GDM1 (cell line): ENCODE measurements around the gene BRIP1.

ENCODE experiments used
- DNase-seq: peaks from one replicate; lab custom pipeline; 2025; lab: John Stamatoyannopoulos, UW

The BRIP1 gene

GRCh38 chr17:61660746-61661485, 202.4 kb downstream of the BRIP1 start:
- DNase-seq: no peak

- DNase-seq: no peak
These were observed 203.9 kb downstream of the BRIP1 start for GRCh38 chr17:61659437-61659836.

- no peak for DNase-seq
These were observed 205.1 kb downstream of the BRIP1 start for GRCh38 chr17:61658183-61658582.

GRCh38 chr17:61657338-61657737, 206.0 kb downstream of the BRIP1 start:
- no peak for DNase-seq

- no peak for DNase-seq
These were observed 206.6 kb downstream of the BRIP1 start for GRCh38 chr17:61656721-61657217.

GRCh38 chr17:61650749-61651148, 212.6 kb downstream of the BRIP1 start:
- no peak for DNase-seq

- no peak for DNase-seq
These were observed 214.7 kb downstream of the BRIP1 start for GRCh38 chr17:61648587-61648986.

GRCh38 chr17:61647047-61647446, 216.3 kb downstream of the BRIP1 start:
- no peak for DNase-seq

- DNase-seq: no peak
These were observed 216.8 kb downstream of the BRIP1 start for GRCh38 chr17:61646482-61646881.

GRCh38 chr17:61645920-61646319, 217.4 kb downstream of the BRIP1 start:
- no peak for DNase-seq

- no peak for DNase-seq
These were observed 218.2 kb downstream of the BRIP1 start for GRCh38 chr17:61644800-61645774.

GRCh38 chr17:61642768-61643167, 220.6 kb downstream of the BRIP1 start:
- no peak for DNase-seq

- no peak for DNase-seq
These were observed 221.6 kb downstream of the BRIP1 start for GRCh38 chr17:61641715-61642114.

- DNase-seq: no peak
These were observed 222.2 kb downstream of the BRIP1 start for GRCh38 chr17:61641084-61641483.

- DNase-seq: no peak
These were observed 223.5 kb downstream of the BRIP1 start for GRCh38 chr17:61639818-61640217.

- DNase-seq: no peak
These were observed 225.2 kb downstream of the BRIP1 start for GRCh38 chr17:61638087-61638486.

- peak; percentile 31 for DNase-seq
These were observed 227.4 kb downstream of the BRIP1 start for GRCh38 chr17:61635913-61636432.

- DNase-seq: no peak
These were observed 228.3 kb downstream of the BRIP1 start for GRCh38 chr17:61634942-61635538.

GRCh38 chr17:61634011-61634539, 229.3 kb downstream of the BRIP1 start:
- no peak for DNase-seq

- DNase-seq: no peak
These were observed 230.5 kb downstream of the BRIP1 start for GRCh38 chr17:61632826-61633225.

- DNase-seq: no peak
These were observed 231.5 kb downstream of the BRIP1 start for GRCh38 chr17:61631800-61632199.
